HG03565 (cell line): ENCODE data around the gene CACNA1A.
"Not testable (repeated sequence)": the region's sequence is repeated elsewhere in the genome, so short reads cannot be mapped to it uniquely, and the experiment has no call there.

Experiments used
- ATAC-seq: cut with Tn5 transposase; IDR thresholded peaks from one replicate; pipeline ENCODE4 v1.9.1; 2021; ENCODE audit warnings: mild to moderate bottlenecking, moderate library complexity; ENCODE audit not compliant: unreplicated experiment

CACNA1A gene

DNA sequence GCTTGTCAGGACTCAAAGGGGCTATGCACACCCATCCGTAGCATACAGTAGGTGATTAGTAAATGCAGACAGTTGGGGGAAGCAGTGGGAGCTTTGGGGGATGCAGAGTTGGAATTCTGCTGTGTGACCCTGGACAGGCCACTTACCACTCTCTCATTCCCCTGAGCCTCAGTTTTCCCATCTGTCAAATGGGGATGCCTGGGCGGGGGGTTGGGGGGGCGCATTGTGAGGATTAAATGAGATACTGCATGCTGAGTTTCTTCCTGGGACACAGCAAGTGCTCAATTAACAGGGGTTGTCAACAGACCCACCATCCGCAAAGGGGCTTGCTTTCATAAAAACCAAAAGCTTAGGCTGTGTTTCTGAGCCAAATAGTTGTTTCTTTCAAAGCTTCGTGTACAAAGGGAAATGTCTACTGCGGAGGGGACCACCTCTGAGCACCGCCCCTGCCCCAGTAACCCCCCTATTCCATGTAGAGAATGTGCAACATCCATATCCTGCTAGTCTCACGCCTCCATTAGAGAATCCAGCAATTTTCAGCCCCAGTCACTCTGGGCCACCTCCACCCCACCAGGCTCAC lies 223.7 kb downstream of the CACNA1A start:
- no peak for ATAC-seq

DNA sequence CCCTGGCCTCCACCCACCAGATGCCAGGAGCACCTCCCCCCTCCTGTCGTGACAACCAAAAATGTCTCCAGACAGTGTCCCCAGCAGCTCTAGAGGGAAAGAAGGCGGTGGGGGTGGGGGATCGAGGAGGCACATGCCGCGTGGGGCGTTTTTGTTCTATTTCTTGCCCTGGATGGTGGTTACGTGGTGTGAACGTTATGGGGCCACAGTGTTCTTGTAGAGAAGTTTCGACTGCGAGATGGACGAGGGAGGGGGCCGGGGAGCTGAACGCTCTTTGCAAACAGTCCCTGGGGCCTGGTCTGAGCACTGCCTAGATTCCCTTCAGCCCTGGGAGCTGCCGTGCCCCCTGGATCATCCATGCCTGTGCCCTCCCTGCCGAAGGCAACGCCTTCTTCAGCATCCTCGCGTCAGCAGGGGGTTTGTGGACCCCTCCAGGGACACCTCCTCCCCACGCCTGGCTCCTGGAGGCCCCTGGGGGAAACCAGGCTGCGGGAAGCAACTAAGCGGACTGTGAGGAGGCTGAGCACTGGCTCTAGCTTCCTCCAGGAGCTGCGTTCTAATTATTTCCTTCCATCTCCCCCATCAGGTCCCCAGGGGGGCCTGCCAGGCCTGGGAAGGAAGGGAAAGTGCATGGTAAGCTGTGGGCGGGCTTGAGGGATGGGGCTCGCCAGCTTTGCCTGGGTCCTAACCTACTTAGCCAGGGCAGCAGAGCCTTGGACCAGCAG lies 224.6 kb downstream of the CACNA1A start:
- ATAC-seq = no peak

DNA sequence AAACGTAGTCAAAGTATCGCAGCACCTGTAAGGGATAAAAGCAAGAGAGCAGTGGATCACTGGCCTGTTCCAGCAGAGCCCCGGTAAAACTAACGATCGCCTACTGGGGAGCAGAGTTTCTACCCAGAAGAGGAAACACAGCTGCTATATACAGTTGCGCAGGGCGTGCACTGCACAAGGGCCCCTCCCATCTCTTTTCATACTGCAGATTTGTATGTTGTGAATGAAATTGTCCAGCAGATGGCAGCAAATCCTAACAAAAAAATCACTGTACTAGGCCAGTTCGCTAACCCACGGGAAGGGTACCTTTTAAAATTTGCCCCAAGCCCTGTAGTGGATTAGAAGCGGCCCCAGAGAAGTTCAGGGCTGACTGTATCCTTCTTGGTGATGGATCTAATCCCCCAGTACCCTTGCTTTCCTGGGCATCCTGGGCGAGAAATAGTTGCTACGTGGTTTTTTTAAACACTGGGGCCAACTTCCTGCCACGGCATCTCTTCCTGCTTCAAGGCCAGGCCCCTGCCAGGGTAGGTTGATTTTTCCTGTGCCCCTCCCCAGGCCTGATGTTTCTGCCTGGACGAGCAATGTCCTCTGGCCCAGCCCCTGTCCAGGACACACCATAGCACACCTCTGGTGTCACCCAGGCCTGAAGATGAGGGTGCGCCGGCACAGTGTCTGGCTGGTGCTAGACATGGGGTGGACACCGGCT lies 229.0 kb downstream of the CACNA1A start:
- peak; percentile 54 for ATAC-seq

DNA sequence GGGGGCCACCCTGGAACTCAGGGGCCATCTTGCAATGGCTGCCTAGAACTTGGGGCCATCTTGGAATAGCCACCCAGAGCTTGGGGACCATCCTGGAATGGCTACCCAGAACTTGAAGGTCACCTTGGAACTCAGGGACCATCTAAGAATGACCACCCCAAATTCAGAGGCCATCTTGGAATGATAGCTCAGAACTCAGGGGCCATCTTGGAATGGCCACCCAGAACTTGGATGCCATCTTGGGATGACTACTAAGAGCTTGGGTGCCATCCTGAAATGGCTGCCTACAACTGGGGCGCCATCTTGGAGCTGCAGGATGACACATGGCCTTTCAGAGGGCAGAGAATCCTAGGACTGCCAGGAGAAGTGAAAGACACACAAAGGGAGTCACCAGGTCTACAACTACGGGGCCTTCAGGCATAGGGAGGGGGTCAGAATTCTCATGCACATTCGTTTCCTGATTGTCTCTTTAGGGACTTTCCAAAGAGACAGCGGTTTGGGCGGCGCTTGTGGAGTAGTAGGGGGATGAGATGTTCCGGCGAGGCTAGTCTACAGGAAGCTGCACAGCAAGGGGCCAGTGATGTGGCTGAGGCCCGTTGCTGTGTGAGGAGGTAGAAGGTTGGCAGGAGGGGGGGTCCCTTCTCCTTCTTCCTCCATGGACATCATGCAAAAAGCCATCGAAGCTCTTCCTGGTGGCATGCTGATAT lies 231.1 kb downstream of the CACNA1A start:
- ATAC-seq = no peak

DNA sequence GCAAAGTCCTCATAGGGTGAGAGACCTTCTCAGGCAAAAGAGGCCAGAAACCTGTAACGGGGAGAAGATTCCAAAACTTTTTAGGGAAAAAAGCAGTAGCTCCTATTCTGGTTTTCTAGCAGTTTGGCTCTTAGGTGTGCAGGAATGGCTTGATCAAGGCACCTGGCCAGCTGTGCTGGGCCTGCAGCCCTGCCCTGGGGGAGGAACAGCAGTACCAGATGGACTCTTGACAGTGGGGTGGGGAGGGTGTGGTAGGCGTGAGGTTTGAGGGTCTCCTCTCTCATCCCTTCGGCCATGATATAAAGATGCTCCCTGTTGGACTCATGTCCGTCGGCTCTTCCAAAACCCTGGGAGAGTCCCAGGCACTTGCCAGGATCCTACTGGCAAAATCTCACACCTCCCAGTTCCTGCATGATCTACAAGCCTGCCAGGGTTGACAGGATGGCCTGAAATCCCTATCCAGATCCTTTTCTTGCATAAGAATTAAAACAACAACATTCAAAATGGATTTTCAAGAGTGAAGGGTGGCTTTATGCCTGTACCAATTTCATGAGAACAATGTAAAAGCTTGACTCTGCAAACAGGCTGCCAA lies 235.7 kb downstream of the CACNA1A start:
- ATAC-seq = no peak

DNA sequence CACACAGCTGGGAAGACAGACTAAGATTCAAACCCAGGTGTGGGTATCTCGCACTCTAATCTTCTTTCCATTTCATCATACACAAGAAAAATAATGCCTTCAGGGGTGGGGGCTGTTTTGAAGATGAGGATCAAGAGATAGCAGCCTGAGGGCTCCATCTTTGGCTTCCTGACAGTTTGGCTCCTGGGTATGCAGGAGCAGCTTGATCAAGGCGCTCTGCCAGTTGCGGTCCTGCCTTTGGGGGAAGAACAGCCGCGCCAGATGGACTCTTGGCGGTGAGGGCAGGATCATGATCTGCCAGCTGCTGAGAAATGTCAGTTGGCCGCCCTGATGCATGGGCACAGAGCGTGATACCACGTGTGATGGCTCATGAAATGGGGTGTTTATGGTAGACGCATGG lies 236.9 kb downstream of the CACNA1A start:
- ATAC-seq = no peak

DNA sequence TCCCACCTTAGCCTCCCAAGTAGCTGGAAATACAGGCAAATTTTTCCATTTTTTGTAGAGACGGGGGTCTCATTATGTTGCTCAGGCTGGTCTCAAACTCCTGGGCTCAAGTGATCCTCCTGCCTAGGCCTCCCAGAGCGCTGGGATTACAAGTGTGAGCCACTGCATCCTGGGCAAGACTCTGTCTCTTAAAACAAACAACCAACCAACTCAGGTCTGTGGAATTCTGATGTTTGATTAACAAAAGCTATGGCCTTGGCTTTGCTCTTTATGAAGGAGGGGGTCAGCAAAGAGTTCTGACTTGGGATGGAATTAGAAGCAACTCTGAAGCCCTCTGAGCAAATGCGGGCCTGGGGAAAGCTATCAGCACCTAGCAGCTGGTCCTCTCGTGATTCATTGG lies 238.4 kb downstream of the CACNA1A start:
- ATAC-seq = no peak

DNA sequence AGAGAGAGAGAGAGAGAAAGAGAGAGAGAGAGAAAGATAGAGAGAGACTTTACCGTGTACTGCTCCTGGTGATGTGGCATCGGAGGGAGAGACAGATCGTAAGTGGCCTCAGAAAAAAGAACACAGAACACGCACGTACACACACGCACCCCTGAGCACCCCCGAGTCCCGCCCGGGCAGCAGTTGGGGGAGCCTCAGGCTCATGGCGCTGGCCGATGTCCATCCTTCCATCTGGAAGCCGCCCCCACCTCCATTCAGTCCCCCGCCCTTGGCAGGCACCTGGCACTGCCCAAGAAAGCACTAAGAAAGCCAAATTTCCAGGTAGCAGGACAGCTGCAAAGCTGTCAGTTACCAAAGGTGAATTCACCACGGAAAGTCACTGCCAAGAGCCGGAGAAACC lies 239.1 kb downstream of the CACNA1A start:
- ATAC-seq = no peak

DNA sequence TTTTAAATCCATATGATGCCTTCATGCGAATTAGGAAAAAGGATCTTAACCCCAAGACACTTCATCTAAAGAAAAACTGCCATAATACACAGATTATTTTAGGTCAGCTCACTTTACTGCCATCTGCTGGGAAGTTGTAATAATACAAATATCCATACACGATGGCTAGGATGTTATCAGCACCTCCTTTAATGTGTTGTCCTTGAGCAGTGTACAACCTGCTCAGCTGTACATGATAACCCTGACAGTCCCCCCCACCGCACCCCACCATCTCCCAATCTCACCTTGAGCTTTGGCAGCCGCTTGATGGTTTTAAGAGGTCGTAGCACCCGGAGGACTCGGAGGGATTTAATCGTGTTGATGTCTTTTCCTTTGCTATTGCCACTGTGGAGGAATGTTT lies 243.8 kb downstream of the CACNA1A start:
- ATAC-seq = no peak

DNA sequence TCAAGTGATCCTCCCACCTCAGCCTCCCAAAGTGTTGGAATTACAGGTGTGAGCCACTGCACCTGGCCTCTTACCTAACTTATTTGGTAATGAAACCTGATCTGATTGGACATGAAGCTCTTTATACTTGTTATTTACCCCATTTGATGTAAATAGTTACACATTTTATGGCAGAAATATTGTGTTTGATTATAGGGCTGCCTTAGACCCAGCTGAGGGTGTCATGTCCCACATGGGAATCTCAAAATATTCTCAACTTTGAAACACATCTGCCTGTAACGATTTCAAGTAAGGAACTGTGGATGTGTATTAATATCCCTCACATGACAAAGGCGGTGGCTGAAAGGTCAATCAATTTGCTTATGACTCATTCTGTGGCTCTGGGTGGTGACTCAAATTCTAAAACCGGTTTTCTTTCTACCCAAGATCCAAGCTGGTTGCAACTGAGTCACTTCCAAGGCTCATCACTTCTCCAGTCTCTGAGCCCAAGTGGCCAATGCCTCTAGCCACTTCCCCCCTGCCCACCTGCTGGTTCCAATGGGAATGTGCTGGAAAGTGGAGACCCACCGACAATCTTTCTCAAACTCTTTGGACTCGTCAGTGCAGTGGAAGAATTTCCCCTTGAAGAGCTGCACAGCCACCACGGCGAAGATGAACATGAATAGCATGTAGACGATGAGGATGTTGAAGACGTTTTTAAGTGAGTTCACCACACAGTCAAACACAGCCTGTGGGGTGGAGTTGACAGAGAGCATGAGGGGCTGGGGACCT lies 245.2 kb downstream of the CACNA1A start:
- peak; percentile 74 for ATAC-seq

DNA sequence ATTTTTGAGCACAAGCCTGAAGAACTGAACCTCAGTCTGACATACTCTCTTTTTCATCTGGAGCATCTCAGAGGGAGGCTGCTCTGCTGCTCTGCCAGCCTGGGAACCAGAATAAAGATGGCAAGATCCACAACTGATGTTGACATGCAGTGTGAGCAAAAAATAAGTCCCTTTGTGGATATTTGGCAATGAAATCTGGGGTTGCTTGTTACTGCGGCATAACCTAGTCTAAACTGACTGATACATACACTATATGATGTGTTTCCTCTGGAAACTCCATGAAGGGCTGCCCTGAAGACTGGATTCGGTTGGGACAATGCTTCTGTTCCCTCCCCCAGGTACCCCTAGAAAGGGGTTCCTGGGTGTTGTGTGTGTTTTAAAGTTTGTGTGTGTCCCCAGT lies 249.4 kb downstream of the CACNA1A start:
- ATAC-seq = no peak

DNA sequence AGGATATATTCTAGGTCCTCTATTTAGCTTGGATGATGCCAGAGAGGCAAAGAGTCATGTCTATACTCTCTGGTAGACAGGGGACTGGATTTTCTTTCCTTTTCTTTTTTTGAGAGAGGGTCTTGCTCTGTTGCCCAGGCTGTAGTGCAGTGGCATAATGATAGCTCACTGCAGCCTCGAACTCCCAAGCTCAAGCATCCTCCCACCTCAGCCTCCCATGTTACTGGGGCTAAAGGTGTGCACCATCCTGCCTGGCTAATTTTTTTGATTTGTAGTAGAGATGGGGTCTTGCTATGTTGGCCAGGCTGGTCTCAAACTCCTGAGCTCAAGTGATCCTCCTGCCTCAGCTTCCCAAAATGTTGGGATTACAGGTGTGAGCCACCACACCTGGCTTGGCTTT lies 249.9 kb downstream of the CACNA1A start:
- ATAC-seq = not testable (repeated sequence)

DNA sequence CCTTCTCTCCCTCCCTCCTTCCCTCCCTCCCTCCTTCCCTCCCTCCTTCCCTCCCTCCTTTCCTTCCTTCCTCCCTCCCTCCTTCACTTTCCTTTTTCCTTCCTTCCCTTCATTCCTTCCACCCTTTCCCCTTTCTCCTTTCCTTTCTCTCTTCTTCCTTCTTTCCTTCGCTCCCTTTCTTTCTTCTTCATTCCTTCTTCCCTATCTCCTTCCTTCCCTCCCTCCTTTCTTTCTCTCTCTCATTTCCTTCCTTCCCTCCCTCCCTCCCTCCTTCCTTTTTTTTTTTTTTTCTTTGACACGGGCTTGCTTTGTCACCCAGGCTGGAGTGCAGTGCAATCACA lies 250.6 kb downstream of the CACNA1A start:
- ATAC-seq = no peak

DNA sequence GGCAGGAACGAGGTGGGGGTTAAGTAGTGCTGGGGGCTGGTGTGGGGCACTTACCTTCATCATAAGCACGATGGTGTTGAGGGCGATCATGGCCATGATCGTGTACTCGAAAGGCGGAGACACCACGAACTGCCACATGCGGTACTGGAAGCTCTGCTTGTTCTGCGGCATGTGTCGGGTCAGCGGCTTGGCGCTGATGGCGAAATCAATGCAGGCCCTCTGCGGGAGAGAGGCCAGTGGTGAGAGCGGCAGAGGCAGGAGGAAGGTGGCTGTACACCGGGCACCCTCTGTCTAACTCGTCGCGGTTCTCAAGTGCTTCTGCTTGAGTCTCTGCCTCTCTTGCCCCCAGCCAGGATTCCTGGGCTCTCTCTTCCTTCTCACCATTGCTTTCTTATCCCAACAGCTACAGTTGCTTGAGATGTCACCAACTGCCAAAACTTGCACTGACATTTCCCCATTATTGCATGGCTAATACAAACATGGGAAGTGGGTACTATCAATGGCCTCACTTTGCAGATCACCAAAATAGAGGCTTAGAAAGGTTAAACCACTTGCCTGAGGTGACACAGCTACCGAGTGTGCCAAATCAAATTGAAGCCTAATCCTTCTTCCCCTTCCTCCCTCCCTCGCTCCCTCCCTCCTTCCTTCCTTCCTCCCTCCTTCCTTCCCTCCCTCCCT lies 251.1 kb downstream of the CACNA1A start:
- ATAC-seq = no peak

DNA sequence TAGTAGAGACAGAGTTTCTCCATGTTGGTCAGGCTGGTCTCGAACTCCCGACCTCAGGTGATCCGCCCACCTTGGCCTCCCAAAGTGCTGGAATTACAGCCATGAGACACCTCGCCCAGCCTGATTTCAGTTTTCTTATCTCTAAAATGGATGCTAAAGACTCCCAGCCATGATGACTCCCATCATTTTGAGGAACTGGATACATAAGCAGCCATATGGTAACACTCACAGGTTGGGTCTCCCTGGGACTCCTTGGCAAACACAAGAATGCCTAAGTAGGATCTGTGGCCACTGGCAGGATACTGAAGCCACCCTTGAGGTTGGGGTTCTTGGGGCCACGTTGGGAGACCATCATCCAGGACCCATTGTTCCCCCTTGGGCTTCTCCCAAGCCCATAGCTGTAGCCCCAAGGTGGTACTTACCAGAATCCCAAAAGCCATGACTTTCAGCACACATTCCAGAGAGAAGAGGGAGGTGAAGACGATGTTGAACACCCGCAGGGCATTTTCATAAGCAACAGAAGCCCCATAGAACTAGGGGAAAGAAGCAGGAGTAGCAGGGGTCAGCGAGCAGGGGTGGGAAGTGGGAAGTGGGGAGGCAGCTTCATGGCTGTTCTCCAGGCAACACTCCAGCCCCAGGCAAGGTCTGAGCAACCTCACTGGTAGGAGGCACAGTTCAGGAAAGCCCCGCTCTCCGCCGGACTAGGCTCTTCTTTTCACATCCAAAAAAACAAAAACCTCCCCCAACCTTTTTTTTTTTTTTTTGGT lies 253.5 kb downstream of the CACNA1A start:
- ATAC-seq = no peak

DNA sequence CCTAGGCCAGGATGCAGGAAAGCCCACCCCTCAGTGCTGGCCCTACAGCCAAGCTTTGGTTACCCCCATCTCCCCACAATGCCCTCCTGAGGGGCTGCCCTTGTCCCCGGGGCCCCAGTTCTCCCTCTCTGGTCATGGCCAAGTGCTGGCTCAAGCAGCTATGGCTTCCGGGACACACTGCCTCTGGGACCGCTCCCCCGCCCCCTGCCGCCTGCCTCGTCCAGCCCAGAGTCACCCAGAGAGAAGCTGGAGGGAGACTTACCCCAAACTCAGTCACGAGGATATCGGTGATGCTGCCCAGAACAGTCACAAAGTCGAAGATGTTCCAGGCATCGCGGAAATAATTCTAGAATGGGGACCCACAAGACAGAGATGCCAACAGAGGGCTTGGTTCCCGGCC lies 261.4 kb downstream of the CACNA1A start:
- ATAC-seq = no peak

DNA sequence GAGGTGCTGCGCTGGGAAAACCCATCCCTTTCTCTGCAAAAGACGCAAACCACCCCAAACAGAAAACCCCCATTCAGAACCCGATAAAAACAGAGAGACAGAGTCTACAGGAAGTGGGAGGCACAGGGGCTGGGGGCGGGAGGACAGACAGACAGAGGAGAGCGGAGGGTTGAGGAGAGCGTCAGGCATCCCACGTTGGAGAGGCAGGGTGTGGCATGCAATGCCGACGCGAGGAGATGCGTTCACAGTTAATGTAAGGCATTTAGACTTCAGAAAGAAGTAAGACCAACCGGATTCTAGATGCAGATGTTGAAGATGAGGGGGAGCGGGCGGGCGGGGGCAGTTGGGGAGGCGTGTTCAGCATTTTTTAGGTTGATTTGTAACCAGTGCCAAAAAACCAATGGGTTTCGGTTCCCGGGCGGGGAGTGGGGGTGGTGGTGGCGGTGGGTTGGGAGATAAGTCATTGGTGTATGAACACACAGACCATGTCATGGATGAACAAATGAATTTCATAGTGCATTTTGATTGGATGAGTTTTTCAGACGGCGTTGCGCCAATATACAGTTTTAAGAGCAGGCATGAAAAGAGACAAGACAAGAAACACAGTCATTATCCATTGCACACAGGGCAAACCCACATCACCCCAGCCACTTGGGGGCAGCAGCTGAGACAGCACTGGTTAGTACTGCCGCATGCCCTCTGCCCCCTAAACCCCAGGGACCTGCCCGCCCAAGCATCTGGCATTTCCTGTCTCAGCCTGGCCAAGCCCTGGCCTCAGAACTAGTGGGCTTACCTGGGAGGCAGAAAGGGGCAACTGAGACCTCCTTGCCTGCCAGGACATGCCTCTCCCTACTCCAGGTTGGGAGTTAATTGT lies 264.8 kb downstream of the CACNA1A start:
- no peak for ATAC-seq

DNA sequence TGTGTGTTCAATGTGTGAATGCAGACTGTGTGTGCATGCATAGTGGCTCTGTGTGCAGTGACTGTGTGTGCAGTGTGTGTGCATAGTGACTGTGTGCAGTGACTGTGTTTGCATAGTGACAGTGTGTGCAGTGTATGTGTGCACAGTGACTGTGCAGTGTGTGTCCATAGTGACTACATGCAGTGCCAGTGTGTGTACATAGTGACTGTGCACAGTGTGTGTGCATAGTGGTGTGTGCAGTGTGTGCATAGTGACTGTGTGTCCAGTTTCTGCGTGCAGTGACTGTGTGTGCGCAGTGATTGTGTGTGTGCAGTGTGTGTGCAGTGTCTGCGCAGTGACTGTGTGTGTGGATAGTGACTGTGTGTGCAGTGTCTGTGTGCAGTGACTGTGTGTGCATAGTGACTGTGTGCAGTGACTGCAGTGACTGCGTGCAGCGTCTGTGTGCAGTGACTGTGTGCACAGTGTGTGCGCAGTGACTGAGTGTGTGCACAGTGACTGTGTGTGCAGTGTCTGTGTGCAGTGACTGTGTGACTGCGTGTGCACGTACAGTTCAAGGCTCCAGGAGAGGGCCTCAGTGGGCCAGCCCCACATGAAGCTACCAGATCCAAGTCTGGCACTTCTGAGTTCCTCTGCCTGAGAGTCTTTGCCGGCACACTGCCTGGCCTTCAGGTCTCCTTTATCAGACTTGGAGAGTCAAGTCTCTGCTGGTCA lies 265.8 kb downstream of the CACNA1A start:
- ATAC-seq = no peak
